Measurements from ENCODE around the gene NNAT.

DNA sequence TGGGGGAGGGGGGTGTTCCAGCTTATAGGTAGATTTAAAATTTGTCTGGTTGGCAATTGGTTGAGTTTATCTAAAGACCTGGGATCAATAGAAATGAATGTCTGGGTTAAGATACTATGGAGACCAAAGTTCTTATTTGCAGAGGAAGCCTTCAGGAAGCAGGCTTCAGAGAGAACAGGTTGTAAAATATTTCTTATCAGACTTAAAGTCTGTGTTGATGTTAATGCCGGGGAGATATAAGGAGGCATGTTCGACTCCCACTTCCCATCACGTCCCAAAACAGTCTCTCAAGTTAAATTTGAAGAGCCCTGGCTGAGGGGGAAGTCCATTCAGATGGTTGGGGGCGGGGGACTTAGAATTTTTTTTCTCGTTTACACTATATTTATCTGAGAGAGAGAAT lies 19.0 kb downstream of the NNAT start:
- TF ChIP-seq, protein P1, sequence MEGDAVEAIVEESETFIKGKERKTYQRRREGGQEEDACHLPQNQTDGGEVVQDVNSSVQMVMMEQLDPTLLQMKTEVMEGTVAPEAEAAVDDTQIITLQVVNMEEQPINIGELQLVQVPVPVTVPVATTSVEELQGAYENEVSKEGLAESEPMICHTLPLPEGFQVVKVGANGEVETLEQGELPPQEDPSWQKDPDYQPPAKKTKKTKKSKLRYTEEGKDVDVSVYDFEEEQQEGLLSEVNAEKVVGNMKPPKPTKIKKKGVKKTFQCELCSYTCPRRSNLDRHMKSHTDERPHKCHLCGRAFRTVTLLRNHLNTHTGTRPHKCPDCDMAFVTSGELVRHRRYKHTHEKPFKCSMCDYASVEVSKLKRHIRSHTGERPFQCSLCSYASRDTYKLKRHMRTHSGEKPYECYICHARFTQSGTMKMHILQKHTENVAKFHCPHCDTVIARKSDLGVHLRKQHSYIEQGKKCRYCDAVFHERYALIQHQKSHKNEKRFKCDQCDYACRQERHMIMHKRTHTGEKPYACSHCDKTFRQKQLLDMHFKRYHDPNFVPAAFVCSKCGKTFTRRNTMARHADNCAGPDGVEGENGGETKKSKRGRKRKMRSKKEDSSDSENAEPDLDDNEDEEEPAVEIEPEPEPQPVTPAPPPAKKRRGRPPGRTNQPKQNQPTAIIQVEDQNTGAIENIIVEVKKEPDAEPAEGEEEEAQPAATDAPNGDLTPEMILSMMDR (IDR thresholded peaks at IDR 0.05): no peak
- TF ChIP-seq EZH2 (IDR thresholded peaks at IDR 0.05; ENCODE audit: borderline replicate concordance, insufficient read depth, low read depth, low read length, poor library complexity, severe bottlenecking): no peak

Measured in B cell (primary cell).